ENCODE measurements around the gene SH3BP4.

- TF ChIP-seq CTCF (IDR thresholded peaks at IDR 0.05; ENCODE audit: low read depth, low read length, missing input control) (no peak), REST (IDR thresholded peaks at IDR 0.05) (peak; percentile 42), ZBTB33 (IDR thresholded peaks at IDR 0.05) (no peak), HNF4G (IDR thresholded peaks at IDR 0.05) (no peak), NR2F2 (IDR thresholded peaks at IDR 0.05) (peak; percentile 43), YY1 (IDR thresholded peaks at IDR 0.05) (peak; percentile 35), MAX (IDR thresholded peaks at IDR 0.05) (no peak), JUND (IDR thresholded peaks at IDR 0.05) (peak; percentile 22 to 49)
Observed at GRCh38 chr2:234981197-234982095, 29.6 kb downstream of the SH3BP4 start.
